ENCODE measurements around the gene KCNH3.
"Not testable (repeated sequence)": the region's sequence is repeated elsewhere in the genome, so short reads cannot be mapped to it uniquely, and the experiment has no call there.

KCNH3 gene

DNA sequence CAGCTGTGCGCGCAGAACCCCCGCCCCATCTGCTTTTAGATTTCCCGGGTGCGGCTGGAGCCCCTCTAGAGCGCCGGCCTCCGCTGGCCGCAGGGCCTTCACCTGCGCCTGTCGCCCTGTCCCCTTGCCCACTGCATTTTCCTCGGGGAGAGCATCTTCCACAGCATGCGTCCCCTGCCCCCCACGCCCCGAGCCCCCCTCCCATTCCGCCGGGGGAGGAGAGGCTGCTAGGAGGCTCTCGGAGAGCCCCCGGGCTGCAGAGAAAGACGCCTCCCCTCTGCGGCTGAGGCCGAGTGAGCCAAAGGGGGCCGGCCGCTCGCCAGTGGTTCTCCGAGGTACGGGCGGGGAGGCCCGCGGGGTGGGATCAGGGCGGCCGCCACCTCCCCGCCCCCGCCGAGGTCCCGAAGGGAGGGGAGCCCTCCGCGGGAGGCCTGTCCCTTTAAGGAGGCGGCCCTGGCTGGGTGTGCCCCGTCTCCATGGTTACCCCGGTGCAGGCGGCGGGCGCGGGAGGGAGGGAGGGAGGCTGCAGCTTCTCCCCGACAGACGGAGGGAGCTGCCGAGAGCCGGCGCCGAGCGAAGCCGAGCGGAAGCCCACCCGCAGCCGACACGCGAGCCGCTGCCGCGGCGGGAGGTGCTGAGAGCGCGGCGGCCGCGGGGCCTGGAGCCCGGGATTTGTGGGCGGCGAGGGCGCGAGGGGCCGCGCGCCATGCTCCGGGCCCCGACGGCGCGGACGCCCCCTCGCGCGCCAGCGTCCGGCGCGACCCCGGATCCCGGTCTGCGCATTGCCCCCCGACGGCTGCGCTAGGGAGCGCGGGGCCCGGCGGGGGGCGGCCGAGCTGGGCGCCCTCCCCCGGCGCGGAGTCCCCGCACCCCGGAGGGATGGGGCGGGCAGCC lies at the start of gene KCNH3:
KCNH3 (plus strand) TSS at position 521 of the 894 bp plus-strand sequence. CDS start 387 bp downstream, outside the sequence.
- DNase-seq (ENCODE audit: low read depth, low spot score) = peak; percentile 77

DNA sequence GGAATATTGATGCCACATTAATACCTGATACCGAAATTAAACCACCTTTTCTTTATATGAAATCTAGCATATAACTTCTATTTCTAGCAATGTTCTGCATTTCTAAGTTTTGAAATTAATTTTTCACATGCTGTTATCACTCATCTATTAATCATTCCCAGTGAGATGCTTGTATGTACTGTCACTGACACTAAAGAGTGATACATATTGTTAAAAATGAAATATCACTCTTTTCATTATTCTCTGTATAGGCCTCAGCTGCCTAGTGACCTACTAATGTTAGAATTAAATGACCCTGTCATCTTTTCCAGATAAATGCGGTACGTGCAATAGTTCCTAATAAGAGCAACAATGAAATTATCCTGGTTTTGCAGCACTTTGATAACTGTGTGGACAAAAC lies 49.7 kb upstream of the KCNH3 start:
- DNase-seq (ENCODE audit: low read depth, low spot score) = no peak

DNA sequence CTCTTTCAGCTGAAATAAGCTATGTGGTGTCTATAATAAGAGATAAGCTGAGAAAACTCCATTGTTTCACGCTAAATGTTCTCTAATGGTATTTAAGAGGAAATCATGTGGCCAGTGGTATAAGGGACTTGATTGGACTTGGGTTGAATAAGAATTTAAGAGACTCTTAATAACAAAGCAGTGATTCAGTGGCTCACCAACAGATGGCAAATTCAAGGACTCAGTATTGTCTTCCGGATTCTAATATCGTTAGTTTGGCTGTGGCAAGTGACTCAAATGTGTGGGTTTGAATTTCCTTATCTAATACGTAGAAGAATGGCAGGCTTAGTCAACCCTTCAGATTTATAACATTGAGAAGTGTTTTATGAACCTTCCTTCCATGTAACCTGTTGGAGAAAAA lies 49.1 kb upstream of the KCNH3 start:
- DNase-seq (ENCODE audit: low read depth, low spot score) = no peak

DNA sequence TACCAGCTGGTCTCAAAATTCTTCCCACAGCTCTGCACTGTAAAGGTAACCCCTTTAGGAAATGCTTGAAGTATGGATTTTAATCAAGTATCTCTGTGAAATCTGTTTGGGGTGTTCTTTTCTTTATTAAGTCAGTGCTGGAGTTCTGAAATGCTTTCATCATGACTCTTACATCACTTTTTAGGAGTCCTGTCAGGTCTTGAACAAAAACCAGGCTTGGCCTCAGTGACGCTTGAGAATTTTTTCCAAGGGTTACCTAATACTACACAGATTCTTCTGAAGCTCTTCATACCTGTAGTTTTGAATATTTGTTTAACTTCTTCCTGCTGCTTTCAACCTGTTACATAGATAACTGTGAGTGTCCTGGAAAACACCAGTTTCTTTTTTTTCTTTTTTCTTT lies 47.0 kb upstream of the KCNH3 start:
- DNase-seq (ENCODE audit: low read depth, low spot score) = no peak

- no peak for DNase-seq (ENCODE audit: low read depth, low spot score)
These were observed 44.9 kb upstream of the KCNH3 start for GRCh38 chr12:49493900-49494299.

- no peak for DNase-seq (ENCODE audit: low read depth, low spot score)
These were observed 42.1 kb upstream of the KCNH3 start for GRCh38 chr12:49496417-49497360.

- DNase-seq (ENCODE audit: low read depth, low spot score) = no peak
These were observed 36.9 kb upstream of the KCNH3 start for GRCh38 chr12:49501895-49502294.

- DNase-seq (ENCODE audit: low read depth, low spot score) = no peak
These were observed 36.2 kb upstream of the KCNH3 start for GRCh38 chr12:49502590-49502989.

GRCh38 chr12:49503674-49504180 lies 35.1 kb upstream of the KCNH3 start:
- DNase-seq (ENCODE audit: low read depth, low spot score) = no peak

GRCh38 chr12:49505672-49506071 lies 33.2 kb upstream of the KCNH3 start:
- DNase-seq (ENCODE audit: low read depth, low spot score) = no peak

DNA sequence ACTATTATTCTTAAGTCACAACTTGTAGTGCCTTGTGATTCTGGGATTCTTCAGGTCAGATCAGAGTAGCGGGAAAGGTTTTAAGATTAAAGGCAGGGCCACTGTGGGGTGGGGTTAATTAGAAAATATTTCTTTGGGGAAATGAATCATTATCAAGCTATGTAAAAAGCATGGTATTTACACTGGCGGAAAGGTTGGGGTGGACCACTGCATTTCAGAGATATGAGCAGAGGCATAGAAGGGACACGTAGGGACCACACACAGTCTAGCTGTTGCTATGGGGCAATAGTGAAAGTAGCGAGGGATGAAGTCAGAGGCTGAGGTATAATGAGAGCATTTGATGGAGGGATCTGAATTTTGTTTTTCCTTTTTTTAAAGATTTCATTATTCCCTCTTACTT lies 31.7 kb upstream of the KCNH3 start:
- no peak for DNase-seq (ENCODE audit: low read depth, low spot score)

DNA sequence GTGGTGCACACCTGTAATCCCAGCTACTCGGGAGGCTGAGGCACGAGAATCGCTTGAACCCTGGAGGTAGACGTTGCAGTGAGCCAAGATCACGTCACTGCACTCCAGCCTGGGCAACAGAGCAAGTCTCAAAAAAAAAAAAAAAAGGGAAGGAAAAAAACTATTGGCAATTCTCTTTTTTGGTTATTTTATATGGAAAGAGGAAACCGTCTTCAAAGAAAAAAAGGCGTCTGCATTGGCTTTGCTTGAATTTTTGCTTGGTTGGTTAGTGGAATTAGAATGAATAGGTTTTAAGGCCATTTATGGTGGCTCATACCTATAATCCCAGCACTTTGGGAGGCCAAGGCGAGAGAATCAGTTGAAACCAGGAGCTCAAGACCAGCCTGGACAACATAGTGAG lies 29.1 kb upstream of the KCNH3 start:
- not testable (repeated sequence) for DNase-seq (ENCODE audit: low read depth, low spot score)

DNA sequence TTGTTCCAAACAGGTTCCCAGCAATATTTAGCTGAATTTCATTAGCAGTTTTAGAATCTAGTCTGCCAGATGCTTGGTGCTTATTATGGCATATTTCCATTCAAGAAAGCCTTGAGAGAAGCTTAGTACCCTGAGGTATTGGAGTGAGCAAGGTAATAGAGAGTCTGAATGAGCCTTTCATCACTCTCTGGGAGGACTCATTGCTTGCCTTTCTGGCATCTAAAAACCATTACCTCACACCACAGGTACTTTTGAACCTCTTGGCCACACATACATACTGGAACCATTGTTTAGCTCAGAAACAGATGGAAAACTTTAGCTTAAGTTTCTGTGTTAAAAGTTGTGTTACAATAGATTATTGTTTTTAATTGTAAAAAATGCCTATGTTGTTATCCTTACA lies 27.4 kb upstream of the KCNH3 start:
- DNase-seq (ENCODE audit: low read depth, low spot score) = no peak

- DNase-seq (ENCODE audit: low read depth, low spot score) = no peak
These were observed 26.3 kb upstream of the KCNH3 start for GRCh38 chr12:49512546-49512945.

GRCh38 chr12:49515266-49515665 lies 23.6 kb upstream of the KCNH3 start:
- DNase-seq (ENCODE audit: low read depth, low spot score) = no peak

DNA sequence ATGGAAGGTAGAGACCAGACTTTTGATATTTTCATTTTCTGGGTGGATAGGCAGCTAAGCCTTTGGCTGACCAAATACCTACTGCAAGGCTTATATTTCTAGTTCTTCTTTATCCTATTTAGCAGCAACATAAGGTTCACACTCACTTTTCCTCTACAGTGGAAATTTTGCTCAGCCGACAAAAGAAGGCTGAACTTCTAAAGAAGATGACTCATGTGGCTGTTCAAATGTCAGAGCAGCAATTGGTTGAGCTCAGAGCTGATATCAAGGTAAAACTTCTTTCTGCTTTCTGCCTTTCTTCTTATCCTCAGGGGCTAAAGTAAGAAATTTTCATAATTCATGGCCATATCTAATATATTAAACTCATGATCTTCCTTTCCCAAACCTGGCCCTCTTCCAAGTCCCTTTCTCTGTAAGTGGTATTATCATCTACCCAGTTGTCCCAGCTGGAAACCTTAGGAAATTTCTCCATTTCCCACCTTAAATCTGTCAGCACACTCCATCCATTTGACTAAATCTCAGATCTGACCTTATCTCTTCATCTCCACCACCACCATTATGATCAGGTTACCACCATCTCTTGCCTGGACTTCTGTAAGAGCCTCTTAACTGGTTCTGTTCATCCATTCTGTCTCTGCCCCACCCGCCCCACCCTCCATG lies 19.8 kb upstream of the KCNH3 start:
- DNase-seq (ENCODE audit: low read depth, low spot score) = no peak

GRCh38 chr12:49519574-49519936 lies 19.3 kb upstream of the KCNH3 start:
- DNase-seq (ENCODE audit: low read depth, low spot score) = no peak

DNA sequence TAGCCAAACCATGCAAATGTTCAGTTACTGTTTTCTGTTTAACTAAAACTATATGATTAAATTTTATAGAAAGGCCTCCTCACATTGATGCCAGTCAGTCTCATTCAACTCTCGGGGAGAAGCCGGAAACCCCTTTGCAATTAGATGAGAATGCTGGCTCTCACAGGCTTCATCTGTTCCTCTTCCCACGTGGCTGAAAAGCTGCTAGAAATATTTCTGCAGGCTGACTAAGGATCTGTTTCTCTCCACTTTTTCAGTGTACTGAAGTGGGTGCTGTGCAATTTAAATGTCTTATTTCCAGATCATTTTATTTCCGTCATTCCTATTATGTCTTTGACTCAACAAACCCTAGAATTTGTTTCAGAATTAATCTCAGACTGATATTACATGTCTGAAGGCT lies 17.4 kb upstream of the KCNH3 start:
- DNase-seq (ENCODE audit: low read depth, low spot score) = no peak

- DNase-seq (ENCODE audit: low read depth, low spot score) = no peak
These were observed 14.0 kb upstream of the KCNH3 start for GRCh38 chr12:49524660-49525324.

GRCh38 chr12:49525942-49526341 lies 12.9 kb upstream of the KCNH3 start:
- no peak for DNase-seq (ENCODE audit: low read depth, low spot score)
